ENCODE measurements around the gene CCNC.

GRCh38 chr6:99590728-99591672 lies 22.5 kb upstream of the CCNC start:
- TF ChIP-seq RAD21 (IDR thresholded peaks at IDR 0.05; ENCODE audit: low read depth), result no peak
- TF ChIP-seq EP300 (IDR thresholded peaks at IDR 0.05; ENCODE audit: borderline replicate concordance), result no peak
- TF ChIP-seq USF1 (IDR thresholded peaks at IDR 0.05), result no peak
